Duodenal mucosa (tissue), 2 donors: ENCODE measurements around the gene PHF3.
"Not testable (repeated sequence)": the region's sequence is repeated elsewhere in the genome, so short reads cannot be mapped to it uniquely, and the experiment has no call there.

ENCODE experiments used
- H3K27ac ChIP-seq: one replicate; pipeline ENCODE4 v1.7.0; 2013; ENCODE audit warnings: low read depth, low read length
- H3K27me3 ChIP-seq, 2 donors: one replicate each; pipeline ENCODE4 v1.7.0; 2013; ENCODE audit warnings: low read length in 2 of 2, control low read depth in 1 of 2; ENCODE audit not compliant: insufficient read depth in 2 of 2, control insufficient read depth in 1 of 2
- H3K36me3 ChIP-seq, 2 donors: one replicate each; pipeline ENCODE4 v1.7.0; 2013; ENCODE audit warnings: low read length in 2 of 2, control low read depth in 1 of 2; ENCODE audit not compliant: insufficient read depth in 2 of 2, control insufficient read depth in 1 of 2
- H3K4me1 ChIP-seq, 2 donors: one replicate each; pipeline ENCODE4 v1.7.0; 2013; ENCODE audit warnings: low read length in 2 of 2, control low read depth in 1 of 2; ENCODE audit not compliant: insufficient read depth in 2 of 2, control insufficient read depth in 1 of 2
- H3K4me3 ChIP-seq, 2 donors: one replicate each; pipeline ENCODE4 v1.7.0; 2013; ENCODE audit warnings: low read length in 2 of 2, low read depth in 1 of 2
- H3K9ac ChIP-seq, 2 donors: one replicate each; pipeline ENCODE4 v1.7.0; 2013; ENCODE audit warnings: low read length in 2 of 2, low read depth in 1 of 2
- H3K9me3 ChIP-seq, 2 donors: one replicate each; pipeline ENCODE4 v1.7.0; 2013; ENCODE audit warnings: low read length in 2 of 2, control low read depth in 1 of 2; ENCODE audit not compliant: control insufficient read depth in 1 of 2

PHF3 gene

DNA sequence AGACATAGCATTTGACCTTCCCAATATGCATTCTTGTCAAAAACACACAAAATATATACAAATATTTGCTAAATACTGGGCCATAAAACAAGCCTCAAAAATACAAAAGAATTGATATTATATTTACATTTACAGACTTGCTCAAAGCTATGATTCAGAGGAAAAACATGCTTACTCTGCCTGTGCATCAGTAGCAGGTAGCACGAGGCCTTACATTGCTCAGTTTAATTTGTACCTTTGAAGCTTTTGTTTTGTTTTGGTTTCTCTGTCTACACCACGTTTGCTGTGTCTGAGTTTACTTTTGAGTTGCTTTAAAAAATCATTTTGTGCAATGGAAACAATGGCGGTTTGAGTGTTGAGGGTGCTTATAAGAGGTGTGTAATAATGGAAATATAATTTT, 99.3 kb downstream of the PHF3 start:
- Histone ChIP-seq H3K27ac (no peak overlapping the region), H3K9me3 (no peaks in the 10 kb centered on the region), H3K4me3 (no peak overlapping the region), H3K27me3 (no peaks in the 10 kb centered on the region), H3K4me1 (peaks cover 0 to 6% of the 10 kb centered on the region in 2 donors), H3K36me3 (no peaks in the 10 kb centered on the region), H3K9ac (no peak overlapping the region)

DNA sequence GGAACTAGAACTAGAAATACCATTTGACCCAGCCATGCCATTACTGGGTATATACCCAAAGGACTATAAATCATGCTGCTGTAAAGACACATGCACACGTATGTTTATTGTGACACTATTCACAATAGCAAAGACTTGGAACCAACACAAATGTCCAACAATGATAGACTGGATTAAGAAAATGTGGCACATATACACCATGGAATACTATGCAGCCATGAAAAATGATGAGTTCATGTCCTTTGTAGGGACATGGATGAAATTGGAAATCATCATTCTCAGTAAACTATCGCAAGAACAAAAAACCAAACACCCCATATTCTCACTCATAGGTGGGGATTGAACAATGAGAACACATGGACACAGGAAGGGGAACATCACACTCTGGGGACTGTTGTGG, 102.6 kb downstream of the PHF3 start:
- H3K27me3 ChIP-seq, H3K9ac ChIP-seq, H3K9me3 ChIP-seq, H3K4me3 ChIP-seq, H3K36me3 ChIP-seq, H3K27ac ChIP-seq: not testable (repeated sequence)
- peaks cover 0 to 13% of the 10 kb centered on the region in 2 donors for H3K4me1 ChIP-seq

DNA sequence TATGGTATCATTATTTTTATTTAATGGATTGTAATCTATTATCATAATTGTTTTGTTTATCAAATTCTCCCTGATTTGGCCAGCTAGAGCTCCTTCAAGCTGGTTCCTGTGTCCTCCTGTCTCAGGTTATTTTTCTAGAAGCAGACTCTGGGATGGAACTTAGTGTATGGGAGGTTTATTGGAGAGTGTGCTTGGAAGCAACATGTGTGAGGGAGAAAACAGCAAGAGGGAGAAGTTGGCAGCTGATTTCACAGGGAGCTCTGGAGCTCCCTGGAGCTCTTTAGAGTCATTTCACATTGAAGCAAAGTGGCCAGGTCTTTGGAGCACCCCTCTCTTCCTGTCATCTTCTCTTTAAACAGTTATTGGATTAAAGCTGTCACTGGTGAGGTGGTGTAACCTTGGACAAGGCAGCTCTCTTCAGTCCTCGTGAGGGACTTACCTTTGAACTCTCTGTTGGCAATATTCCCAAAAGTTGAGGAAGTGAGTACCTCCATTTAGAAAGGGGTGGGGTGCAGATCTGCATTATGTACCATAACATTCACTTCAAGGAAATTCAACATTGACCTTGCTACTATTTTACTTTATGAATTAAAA, 103.6 kb downstream of the PHF3 start:
- H3K27me3 ChIP-seq, result no peaks in the 10 kb centered on the region
- H3K9me3 ChIP-seq, result no peaks in the 10 kb centered on the region
- H3K36me3 ChIP-seq, result no peaks in the 10 kb centered on the region
- no peak overlapping the region for H3K9ac ChIP-seq
- H3K4me1 ChIP-seq, result peaks cover 0 to 13% of the 10 kb centered on the region in 2 donors
- no peak overlapping the region for H3K27ac ChIP-seq
- peak overlapping the region in 1 of 2 donors; percentile 23 for H3K4me3 ChIP-seq

DNA sequence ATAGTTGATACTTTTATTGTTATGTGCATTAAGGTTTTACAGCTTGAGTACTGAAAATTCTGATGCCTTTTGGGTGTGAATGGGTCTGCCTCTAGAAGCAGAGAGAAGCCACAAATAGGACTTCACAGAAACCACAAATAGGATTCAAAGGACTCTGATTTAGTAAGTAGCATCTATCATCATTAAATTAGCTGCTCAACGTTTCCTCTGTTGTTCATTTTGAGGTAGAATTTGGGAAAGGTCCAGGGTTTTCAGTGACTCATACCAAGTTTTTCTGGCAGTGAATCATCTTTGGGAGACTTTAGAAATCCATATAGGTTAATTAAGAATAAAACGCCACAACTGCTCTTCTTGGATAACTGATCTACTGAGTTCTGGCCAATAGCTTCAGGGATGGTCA, 105.1 kb downstream of the PHF3 start:
- H3K27me3 ChIP-seq, result no peaks in the 10 kb centered on the region
- H3K4me1 ChIP-seq, result peaks cover 0 to 13% of the 10 kb centered on the region in 2 donors
- no peak overlapping the region for H3K27ac ChIP-seq
- H3K4me3 ChIP-seq, result no peak overlapping the region
- no peaks in the 10 kb centered on the region for H3K9me3 ChIP-seq
- no peaks in the 10 kb centered on the region for H3K36me3 ChIP-seq
- no peak overlapping the region for H3K9ac ChIP-seq

DNA sequence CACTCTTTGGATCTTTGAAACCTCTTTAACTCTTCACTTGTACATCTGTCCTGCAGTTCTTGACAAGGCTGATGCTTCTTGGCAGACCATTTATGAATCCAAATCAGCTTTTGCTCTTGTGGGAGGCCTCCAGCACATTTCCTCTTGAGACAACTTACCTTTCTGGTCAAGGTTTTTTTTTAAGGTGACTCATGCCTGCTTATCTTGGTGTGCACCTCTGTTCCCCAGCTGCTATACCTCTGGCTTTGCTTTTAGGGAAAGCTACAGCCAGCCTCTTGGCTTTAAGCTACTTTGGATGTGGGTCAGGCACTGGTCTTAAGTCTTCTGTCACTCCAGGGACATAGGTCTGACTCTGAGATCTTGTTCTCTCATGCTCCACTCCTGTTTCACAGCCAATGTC, 106.5 kb downstream of the PHF3 start:
- Histone ChIP-seq H3K4me3 (no peak overlapping the region), H3K9ac (no peak overlapping the region), H3K4me1 (peaks cover 0 to 13% of the 10 kb centered on the region in 2 donors), H3K27ac (no peak overlapping the region), H3K36me3 (no peaks in the 10 kb centered on the region), H3K9me3 (no peaks in the 10 kb centered on the region), H3K27me3 (no peaks in the 10 kb centered on the region)

DNA sequence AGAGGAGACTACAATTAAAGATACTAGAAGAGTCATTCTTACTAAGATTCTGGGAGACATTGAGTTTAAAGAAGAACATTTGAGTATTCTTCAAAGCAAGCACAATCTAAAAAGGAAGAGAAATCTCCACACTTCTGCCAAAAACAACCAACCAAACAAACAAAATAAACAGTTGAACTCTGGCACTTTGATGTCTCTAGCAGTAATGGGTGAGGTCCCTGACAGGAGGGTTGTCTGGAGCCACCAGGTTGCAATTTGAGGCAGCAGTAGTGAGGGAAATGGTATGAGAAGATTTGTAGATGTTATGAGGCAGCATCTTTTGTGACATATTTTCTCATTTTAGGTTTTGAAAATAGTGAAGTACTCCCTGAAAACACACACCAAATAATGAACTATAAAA, 108.1 kb downstream of the PHF3 start:
- Histone ChIP-seq H3K4me1 (peaks cover 0 to 13% of the 10 kb centered on the region in 2 donors), H3K36me3 (no peaks in the 10 kb centered on the region), H3K27ac (no peak overlapping the region), H3K9me3 (no peaks in the 10 kb centered on the region), H3K4me3 (no peak overlapping the region), H3K27me3 (no peaks in the 10 kb centered on the region), H3K9ac (no peak overlapping the region)

DNA sequence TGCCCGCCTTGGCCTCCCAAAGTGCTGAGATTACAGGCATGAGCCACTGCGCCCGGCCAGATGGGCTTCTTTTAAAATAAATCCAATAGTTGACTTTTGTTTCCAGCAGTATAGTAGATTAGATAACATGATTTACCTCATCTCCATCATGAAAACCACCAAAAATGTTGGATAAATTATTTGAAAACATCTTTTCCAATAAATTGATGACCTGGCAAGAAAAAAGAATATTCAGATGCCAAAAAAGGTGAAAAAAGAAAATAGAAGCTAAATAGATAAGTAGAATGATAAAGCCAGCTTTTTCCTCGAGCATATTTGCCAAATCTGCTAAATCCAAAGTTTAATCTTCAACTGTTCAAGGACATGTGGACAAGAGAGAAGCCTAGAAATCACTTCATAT, 109.2 kb downstream of the PHF3 start:
- H3K4me3 ChIP-seq, result no peak overlapping the region
- H3K27ac ChIP-seq, result no peak overlapping the region
- H3K27me3 ChIP-seq, result no peaks in the 10 kb centered on the region
- H3K4me1 ChIP-seq, result peaks cover 0 to 7% of the 10 kb centered on the region in 2 donors
- H3K9ac ChIP-seq, result no peak overlapping the region
- no peaks in the 10 kb centered on the region for H3K9me3 ChIP-seq
- H3K36me3 ChIP-seq, result no peaks in the 10 kb centered on the region

DNA sequence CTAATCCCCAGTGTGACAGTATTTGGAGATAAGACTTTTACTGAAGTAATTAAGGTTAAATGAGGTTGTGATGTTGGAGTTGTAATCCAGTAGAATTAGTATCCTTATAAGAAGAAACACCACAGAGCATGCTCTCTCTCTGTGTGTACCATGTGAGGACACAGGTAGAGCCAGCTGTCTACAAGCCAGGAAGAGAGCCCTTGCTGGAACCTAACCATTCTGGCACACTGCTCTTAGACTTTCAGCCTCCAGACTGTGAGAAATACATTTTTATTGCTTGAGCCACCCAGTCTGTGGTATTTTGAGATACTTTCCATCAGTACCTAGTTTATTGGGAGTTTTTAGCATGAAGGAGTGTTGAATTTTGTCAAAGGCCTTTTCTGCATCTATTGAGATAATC, 110.2 kb downstream of the PHF3 start:
- H3K27me3 ChIP-seq, result no peaks in the 10 kb centered on the region
- H3K36me3 ChIP-seq, result no peaks in the 10 kb centered on the region
- H3K9me3 ChIP-seq, result no peaks in the 10 kb centered on the region
- H3K27ac ChIP-seq, result no peak overlapping the region
- H3K4me1 ChIP-seq, result peaks cover 0 to 7% of the 10 kb centered on the region in 2 donors
- no peak overlapping the region for H3K4me3 ChIP-seq
- no peak overlapping the region for H3K9ac ChIP-seq

DNA sequence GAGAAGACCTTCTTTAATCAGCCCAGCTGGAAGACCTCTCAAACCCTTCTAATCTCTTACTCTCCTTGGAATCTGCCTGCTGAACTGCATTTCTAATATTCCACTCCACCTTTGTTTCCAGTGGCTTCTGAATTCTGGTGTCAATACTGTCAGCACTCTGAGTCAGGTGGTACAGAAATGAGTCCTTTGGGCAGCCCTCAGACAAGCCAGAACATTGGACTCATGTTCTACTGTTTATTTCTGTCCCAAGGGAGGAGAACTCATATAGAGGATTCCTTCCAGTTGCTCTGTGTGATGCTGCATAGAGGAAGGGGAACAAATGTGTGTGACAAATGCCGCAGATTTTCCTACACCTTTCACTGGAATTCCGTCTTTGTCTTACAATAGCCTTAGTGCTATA, 114.8 kb downstream of the PHF3 start:
- Histone ChIP-seq H3K9ac (no peak overlapping the region), H3K27ac (no peak overlapping the region), H3K36me3 (no peaks in the 10 kb centered on the region), H3K4me3 (no peak overlapping the region), H3K27me3 (no peaks in the 10 kb centered on the region), H3K9me3 (no peaks in the 10 kb centered on the region), H3K4me1 (no peaks in the 10 kb centered on the region)

DNA sequence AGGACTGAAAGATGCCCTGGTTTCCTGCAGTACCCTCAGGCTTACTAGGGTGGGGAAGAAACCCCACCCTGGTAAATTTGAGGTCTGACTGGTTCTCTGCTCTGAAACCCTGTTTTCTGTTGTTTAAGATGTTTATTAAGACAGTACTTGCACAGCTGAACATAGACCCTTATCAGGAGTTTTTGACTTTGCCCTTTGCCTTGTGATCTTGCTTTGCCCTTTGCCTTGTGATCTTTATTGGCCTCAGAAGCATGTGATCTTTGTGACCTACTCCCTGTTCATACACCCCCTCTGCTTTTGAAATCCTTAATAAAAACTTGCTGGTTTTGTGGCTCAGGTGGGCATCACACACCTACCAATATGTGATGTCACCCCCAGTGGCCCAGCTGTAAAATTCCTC, 121.7 kb downstream of the PHF3 start:
- not testable (repeated sequence) for H3K27ac ChIP-seq, H3K9ac ChIP-seq, H3K36me3 ChIP-seq, H3K4me1 ChIP-seq, H3K4me3 ChIP-seq, H3K9me3 ChIP-seq, H3K27me3 ChIP-seq

DNA sequence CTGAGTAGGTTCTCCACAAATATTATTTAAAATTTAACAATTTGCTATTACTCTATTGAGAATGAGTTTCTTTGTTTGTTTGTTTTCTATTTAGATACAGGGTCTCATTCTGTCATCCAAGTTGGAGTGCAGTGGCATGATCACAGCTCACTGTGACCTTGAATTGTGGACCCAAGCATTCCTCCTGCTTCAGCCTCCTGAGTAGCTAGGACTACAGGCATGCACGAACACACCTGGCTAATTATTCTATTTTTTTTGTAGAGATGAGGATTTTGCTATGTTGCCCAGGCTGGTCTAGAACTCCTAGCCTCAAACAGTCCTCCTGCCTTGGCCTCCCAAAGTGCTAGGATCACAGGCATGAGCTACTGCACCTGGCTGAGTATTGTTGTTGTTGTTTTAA, 122.2 kb downstream of the PHF3 start:
- Histone ChIP-seq H3K27ac (no peak overlapping the region), H3K9me3 (peaks cover 3 to 4% of the 10 kb centered on the region in 2 donors), H3K4me3 (no peak overlapping the region), H3K36me3 (no peaks in the 10 kb centered on the region), H3K27me3 (no peaks in the 10 kb centered on the region), H3K9ac (no peak overlapping the region), H3K4me1 (peaks cover 0 to 4% of the 10 kb centered on the region in 2 donors)
